CD4-positive, alpha-beta T cell treated with Interleukin-15 for 1 hour (primary cell): Measurements from ENCODE around the gene TMEM196.
"Not testable (repeated sequence)": the region's sequence is repeated elsewhere in the genome, so short reads cannot be mapped to it uniquely, and the experiment has no call there.

Experiments used
- DNase-seq: peaks from one replicate; pipeline ENCODE4 v3.0.0-alpha.2; 2020

TMEM196 gene

GRCh38 chr7:19705663-19706062 lies 67.8 kb downstream of the TMEM196 start:
- DNase-seq, result no peak

- no peak for DNase-seq
These were observed 71.9 kb downstream of the TMEM196 start for GRCh38 chr7:19701471-19701870.

- DNase-seq, result no peak
These were observed 72.5 kb downstream of the TMEM196 start for GRCh38 chr7:19700936-19701335.

GRCh38 chr7:19698331-19698730 lies 75.1 kb downstream of the TMEM196 start:
- DNase-seq, result no peak

GRCh38 chr7:19696926-19697325 lies 76.5 kb downstream of the TMEM196 start:
- DNase-seq, result no peak

- no peak for DNase-seq
These were observed 81.1 kb downstream of the TMEM196 start for GRCh38 chr7:19692111-19692828.

GRCh38 chr7:19690736-19691135 lies 82.7 kb downstream of the TMEM196 start:
- DNase-seq, result no peak

- DNase-seq, result not testable (repeated sequence)
These were observed 84.3 kb downstream of the TMEM196 start for GRCh38 chr7:19689130-19689529.

- no peak for DNase-seq
These were observed 91.8 kb downstream of the TMEM196 start for GRCh38 chr7:19681596-19681995.

- DNase-seq, result no peak
These were observed 96.2 kb downstream of the TMEM196 start for GRCh38 chr7:19677180-19677579.

GRCh38 chr7:19675816-19676215 lies 97.6 kb downstream of the TMEM196 start:
- DNase-seq, result no peak

- DNase-seq, result no peak
These were observed 99.0 kb downstream of the TMEM196 start for GRCh38 chr7:19674266-19674960.

- DNase-seq, result no peak
These were observed 102.6 kb downstream of the TMEM196 start for GRCh38 chr7:19670806-19671205.
